SK-N-MC (cell line): ENCODE results near the gene CDH1.

Experiments
- DNase-seq: peaks from one replicate; pipeline ENCODE4 v3.0.0-alpha.2; 2011; ENCODE audit warnings: low read depth, low spot score
- H3K27ac ChIP-seq: fragments of 200-600 bp; sonication (generic); 2 replicates; pipeline ENCODE4 v1.5.1; 2016; ENCODE audit warnings: mixed run types
- H3K36me3 ChIP-seq: fragments of 200-600 bp; sonication (generic); 2 replicates; pipeline ENCODE4 v1.6.1; 2017; ENCODE audit warnings: antibody characterized with exemption, low read length, mixed read lengths; ENCODE audit not compliant: insufficient read depth
- H3K4me3 ChIP-seq: fragments of 200-600 bp; sonication (generic); 2 replicates; pipeline ENCODE4 v1.5.1; 2016
- H3K9ac ChIP-seq: fragments of 200-600 bp; sonication (generic); 2 replicates; pipeline ENCODE4 v1.8.0; 2017; ENCODE audit warnings: mixed run types, mixed read lengths; ENCODE audit not compliant: insufficient read length
- H3K9me3 ChIP-seq: fragments of 200-600 bp; sonication (generic); 2 replicates; pipeline ENCODE4 v1.6.1; 2017; ENCODE audit warnings: low read depth, mild to moderate bottlenecking, antibody characterized with exemption, low read length, moderate library complexity, mixed read lengths
- EZH2 ChIP-seq: fragments of 200-600 bp; sonication (generic); IDR thresholded peaks from one replicate; pipeline ENCODE4 v1.6.1; 2017; ENCODE audit warnings: antibody characterized with exemption
- FOXP2 ChIP-seq: optimal IDR thresholded peaks from 2 replicates; pipeline ENCODE3; 2011; ENCODE audit warnings: mild to moderate bottlenecking, moderate library complexity; ENCODE audit not compliant: insufficient read depth; ENCODE audit errors: extremely low read length, control extremely low read depth
- POLR2AphosphoS5 ChIP-seq: IDR thresholded peaks from 2 replicates; pipeline ENCODE4 v1.6.1; 2012; ENCODE audit warnings: mild to moderate bottlenecking, low read depth, low read length, borderline replicate concordance

Gene CDH1

GRCh38 chr16:68750193-68750695 lies 13.2 kb downstream of the CDH1 start:
- TF ChIP-seq FOXP2 (no peak), POLR2AphosphoS5 (no peak), EZH2 (no peak)
- no peaks in the 10 kb centered on the region for H3K9me3 ChIP-seq
- H3K27ac ChIP-seq = no peak overlapping the region
- H3K36me3 ChIP-seq = no peaks in the 10 kb centered on the region
- H3K9ac ChIP-seq = no peak overlapping the region
- DNase-seq = no peak
- H3K4me3 ChIP-seq = no peak overlapping the region

GRCh38 chr16:68751160-68751559 lies 14.1 kb downstream of the CDH1 start:
- no peak overlapping the region for H3K27ac ChIP-seq
- TF ChIP-seq FOXP2 = no peak
- TF ChIP-seq EZH2 = no peak
- TF ChIP-seq POLR2AphosphoS5 = no peak
- no peak overlapping the region for H3K4me3 ChIP-seq
- H3K9me3 ChIP-seq = no peaks in the 10 kb centered on the region
- no peak for DNase-seq
- no peak overlapping the region for H3K9ac ChIP-seq
- H3K36me3 ChIP-seq = no peaks in the 10 kb centered on the region

- H3K9ac ChIP-seq = no peak overlapping the region
- H3K4me3 ChIP-seq = no peak overlapping the region
- TF ChIP-seq FOXP2 = no peak
- no peak for TF ChIP-seq EZH2
- no peak for TF ChIP-seq POLR2AphosphoS5
- no peaks in the 10 kb centered on the region for H3K9me3 ChIP-seq
- DNase-seq = no peak
- no peak overlapping the region for H3K27ac ChIP-seq
- no peaks in the 10 kb centered on the region for H3K36me3 ChIP-seq
Measured at GRCh38 chr16:68752602-68753001, 15.5 kb downstream of the CDH1 start.

GRCh38 chr16:68754084-68754792 lies 17.1 kb downstream of the CDH1 start:
- Histone ChIP-seq H3K9ac (no peak overlapping the region), H3K36me3 (no peaks in the 10 kb centered on the region), H3K9me3 (no peaks in the 10 kb centered on the region), H3K4me3 (no peak overlapping the region), H3K27ac (no peak overlapping the region)
- TF ChIP-seq FOXP2 (no peak), EZH2 (no peak), POLR2AphosphoS5 (no peak)
- DNase-seq = no peak

GRCh38 chr16:68756239-68756915 lies 19.3 kb downstream of the CDH1 start:
- no peak for DNase-seq
- Histone ChIP-seq H3K36me3 (no peaks in the 10 kb centered on the region), H3K27ac (no peak overlapping the region), H3K4me3 (no peak overlapping the region), H3K9ac (no peak overlapping the region), H3K9me3 (no peaks in the 10 kb centered on the region)
- no peak for TF ChIP-seq FOXP2
- no peak for TF ChIP-seq POLR2AphosphoS5
- TF ChIP-seq EZH2 = no peak

GRCh38 chr16:68757625-68757935 lies 20.5 kb downstream of the CDH1 start:
- Histone ChIP-seq H3K4me3 (no peak overlapping the region), H3K9ac (no peak overlapping the region), H3K27ac (no peak overlapping the region), H3K36me3 (no peaks in the 10 kb centered on the region), H3K9me3 (no peaks in the 10 kb centered on the region)
- TF ChIP-seq POLR2AphosphoS5 = no peak
- TF ChIP-seq FOXP2 = no peak
- TF ChIP-seq EZH2 = no peak
- DNase-seq = no peak

- Histone ChIP-seq H3K4me3 (no peak overlapping the region), H3K36me3 (no peaks in the 10 kb centered on the region), H3K27ac (no peak overlapping the region), H3K9ac (no peak overlapping the region), H3K9me3 (no peaks in the 10 kb centered on the region)
- no peak for TF ChIP-seq POLR2AphosphoS5
- TF ChIP-seq EZH2 = no peak
- no peak for TF ChIP-seq FOXP2
- no peak for DNase-seq
Measured at GRCh38 chr16:68759062-68759461, 22.0 kb downstream of the CDH1 start.

GRCh38 chr16:68760671-68761275 lies 23.7 kb downstream of the CDH1 start:
- TF ChIP-seq POLR2AphosphoS5 = no peak
- Histone ChIP-seq H3K36me3 (no peaks in the 10 kb centered on the region), H3K9ac (no peak overlapping the region), H3K9me3 (no peaks in the 10 kb centered on the region), H3K4me3 (no peak overlapping the region), H3K27ac (no peak overlapping the region)
- DNase-seq = no peak
